T-helper 22 cell (primary cell): ENCODE measurements around the gene ZACN.

ENCODE experiments used
- DNase-seq: peaks from one replicate; pipeline ENCODE4 v3.0.0-alpha.2; 2020; ENCODE audit warnings: low read depth

ZACN gene

GRCh38 chr17:76131692-76132573 lies 53.0 kb downstream of the ZACN start:
- no peak for DNase-seq
